Stimulated activated naive B cell treated with anti-CD40 and anti-IgM and Interleukin-4, amounts not matched to agents 10 μg/mL and 1 μg/mL and 100 μg/mL, for 72 hours (primary cell): Measurements from ENCODE around the gene SLC8A1.

Source experiments
- ATAC-seq, 2 donors: fragments of 150-1000 bp; cut with Tn5 transposase; replicated peaks; 2 replicates each; pipeline ENCODE4 v1.10.0; 2021; ENCODE audit warnings: moderate library complexity in 1 of 2
- DNase-seq: peaks from one replicate; pipeline ENCODE4 v3.0.0; 2021
- H3K27ac Mint-ChIP-seq: one replicate; pipeline ENCODE4 v1.8.0; 2022; ENCODE audit warnings: mild to moderate bottlenecking, mixed read lengths
- H3K27me3 Mint-ChIP-seq, 2 donors: one replicate each; pipeline ENCODE4 v1.8.0; 2022; ENCODE audit warnings: mixed read lengths in 2 of 2
- H3K36me3 Mint-ChIP-seq, 2 donors: one replicate each; pipeline ENCODE4 v1.8.0; 2022; ENCODE audit warnings: mixed read lengths in 2 of 2, mild to moderate bottlenecking in 1 of 2
- H3K4me1 Mint-ChIP-seq, 2 donors: one replicate each; pipeline ENCODE4 v1.8.0; 2022; ENCODE audit warnings: mixed read lengths in 2 of 2, mild to moderate bottlenecking in 1 of 2
- H3K4me3 Mint-ChIP-seq, 2 donors: one replicate each; pipeline ENCODE4 v1.8.0; 2022; ENCODE audit warnings: mild to moderate bottlenecking in 2 of 2, mixed read lengths in 2 of 2, moderate library complexity in 1 of 2
- H3K9me3 Mint-ChIP-seq, 2 donors: one replicate each; pipeline ENCODE4 v1.8.0; 2022; ENCODE audit warnings: mixed read lengths in 2 of 2, mild to moderate bottlenecking in 1 of 2

The SLC8A1 gene

GRCh38 chr2:40372283-40372985 is 79.5 kb downstream of the SLC8A1 start:
- ATAC-seq (no peak), DNase-seq (no peak)
- H3K27ac Mint-ChIP-seq = no peak overlapping the region
- no peaks in the 10 kb centered on the region for H3K36me3 Mint-ChIP-seq
- no peaks in the 10 kb centered on the region for H3K9me3 Mint-ChIP-seq
- no peaks in the 10 kb centered on the region for H3K4me1 Mint-ChIP-seq
- H3K27me3 Mint-ChIP-seq = no peaks in the 10 kb centered on the region
- no peak overlapping the region for H3K4me3 Mint-ChIP-seq

- no peaks in the 10 kb centered on the region for H3K9me3 Mint-ChIP-seq
- no peaks in the 10 kb centered on the region for H3K4me1 Mint-ChIP-seq
- no peaks in the 10 kb centered on the region for H3K36me3 Mint-ChIP-seq
- H3K27ac Mint-ChIP-seq = no peak overlapping the region
- no peak overlapping the region for H3K4me3 Mint-ChIP-seq
- H3K27me3 Mint-ChIP-seq = no peaks in the 10 kb centered on the region
- DNase-seq (no peak), ATAC-seq (no peak)
These were observed 80.2 kb downstream of the SLC8A1 start for GRCh38 chr2:40371525-40372282.

DNA sequence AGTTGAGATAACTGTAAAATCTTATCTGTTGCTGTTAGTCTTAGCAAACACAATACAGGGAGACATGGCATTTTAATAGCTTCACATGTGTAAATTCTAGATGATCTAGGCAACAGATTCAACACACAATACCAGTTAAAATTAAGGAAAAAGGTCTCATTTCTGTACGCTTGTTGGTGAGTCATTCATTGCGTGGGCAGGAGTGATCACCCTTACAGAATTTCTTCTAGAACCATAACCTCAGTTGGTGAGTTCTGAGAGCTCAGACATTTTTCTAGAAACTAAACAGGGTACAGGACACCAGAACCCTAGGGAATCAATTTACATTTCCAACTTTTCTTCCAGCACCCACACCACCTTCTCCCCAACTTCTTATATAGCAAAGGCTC is 81.9 kb downstream of the SLC8A1 start:
- Mint-ChIP-seq H3K4me1 (no peaks in the 10 kb centered on the region), H3K9me3 (no peaks in the 10 kb centered on the region), H3K4me3 (no peak overlapping the region), H3K27ac (no peak overlapping the region), H3K36me3 (no peaks in the 10 kb centered on the region), H3K27me3 (no peaks in the 10 kb centered on the region)
- no peak for DNase-seq
- no peak for ATAC-seq

- no peak overlapping the region for H3K4me3 Mint-ChIP-seq
- H3K4me1 Mint-ChIP-seq = peaks cover 3 to 5% of the 10 kb centered on the region in 2 donors
- no peaks in the 10 kb centered on the region for H3K36me3 Mint-ChIP-seq
- no peak for ATAC-seq
- no peaks in the 10 kb centered on the region for H3K27me3 Mint-ChIP-seq
- no peak overlapping the region for H3K27ac Mint-ChIP-seq
- H3K9me3 Mint-ChIP-seq = no peaks in the 10 kb centered on the region
- DNase-seq = no peak
These were observed 82.5 kb downstream of the SLC8A1 start for GRCh38 chr2:40369267-40370006.

- ATAC-seq (no peak), DNase-seq (no peak)
- Mint-ChIP-seq H3K27ac (no peak overlapping the region), H3K4me1 (peaks cover 10 to 20% of the 10 kb centered on the region in 2 donors), H3K4me3 (no peak overlapping the region), H3K36me3 (no peaks in the 10 kb centered on the region), H3K9me3 (no peaks in the 10 kb centered on the region), H3K27me3 (no peaks in the 10 kb centered on the region)
These were observed 84.2 kb downstream of the SLC8A1 start for GRCh38 chr2:40367652-40368051.

- no peak overlapping the region for H3K27ac Mint-ChIP-seq
- no peak for DNase-seq
- H3K9me3 Mint-ChIP-seq = no peaks in the 10 kb centered on the region
- no peaks in the 10 kb centered on the region for H3K27me3 Mint-ChIP-seq
- H3K4me1 Mint-ChIP-seq = peaks cover 10 to 21% of the 10 kb centered on the region in 2 donors
- H3K4me3 Mint-ChIP-seq = no peak overlapping the region
- no peaks in the 10 kb centered on the region for H3K36me3 Mint-ChIP-seq
- ATAC-seq = no peak
These were observed 84.9 kb downstream of the SLC8A1 start for GRCh38 chr2:40367032-40367431.

DNA sequence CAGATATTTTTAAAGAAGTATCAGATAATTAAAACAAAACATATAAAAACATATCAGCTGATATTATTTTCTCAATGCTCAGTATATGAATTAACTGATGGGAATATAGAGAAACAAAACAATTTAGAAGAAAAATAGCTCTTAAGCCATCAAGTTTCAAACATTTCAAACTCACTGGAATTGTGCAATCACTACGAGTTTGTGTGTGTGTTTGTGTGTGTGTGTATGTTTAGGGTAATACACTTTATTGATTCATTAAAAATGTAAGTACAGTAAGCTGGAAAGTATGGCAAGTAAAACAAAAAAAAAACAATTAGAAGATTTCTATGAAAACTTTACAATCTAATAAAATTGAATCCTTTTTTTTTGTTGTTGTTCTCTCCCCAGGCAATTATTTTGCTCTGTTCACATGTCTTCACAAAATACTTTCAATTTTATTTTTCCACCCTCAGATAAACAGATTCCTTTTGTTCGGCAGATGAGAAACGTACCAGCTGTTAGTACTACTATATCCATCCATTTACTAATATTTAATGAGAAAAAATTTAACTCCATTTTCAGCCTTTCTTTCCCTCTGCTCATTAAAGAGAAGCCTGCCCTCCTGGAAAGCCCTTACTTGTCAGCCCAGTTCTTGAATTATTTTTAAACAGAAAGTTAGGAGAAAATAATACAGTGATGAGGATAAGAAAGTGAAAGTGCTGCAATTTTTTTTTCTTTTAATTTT is 87.6 kb downstream of the SLC8A1 start:
- H3K4me1 Mint-ChIP-seq = peaks cover 11 to 26% of the 10 kb centered on the region in 2 donors
- no peaks in the 10 kb centered on the region for H3K27me3 Mint-ChIP-seq
- DNase-seq = no peak
- H3K36me3 Mint-ChIP-seq = no peaks in the 10 kb centered on the region
- peak overlapping the region; percentile 20 for H3K27ac Mint-ChIP-seq
- H3K9me3 Mint-ChIP-seq = no peaks in the 10 kb centered on the region
- no peak for ATAC-seq
- peak overlapping the region; percentile 3 to 73 for H3K4me3 Mint-ChIP-seq

GRCh38 chr2:40363631-40364030 is 88.3 kb downstream of the SLC8A1 start:
- Mint-ChIP-seq H3K4me1 (peaks cover 11 to 26% of the 10 kb centered on the region in 2 donors), H3K27me3 (no peaks in the 10 kb centered on the region), H3K4me3 (peak overlapping the region; percentile 27 to 64), H3K9me3 (no peaks in the 10 kb centered on the region), H3K27ac (no peak overlapping the region), H3K36me3 (no peaks in the 10 kb centered on the region)
- ATAC-seq (peak; percentile 69 to 71), DNase-seq (no peak)

DNA sequence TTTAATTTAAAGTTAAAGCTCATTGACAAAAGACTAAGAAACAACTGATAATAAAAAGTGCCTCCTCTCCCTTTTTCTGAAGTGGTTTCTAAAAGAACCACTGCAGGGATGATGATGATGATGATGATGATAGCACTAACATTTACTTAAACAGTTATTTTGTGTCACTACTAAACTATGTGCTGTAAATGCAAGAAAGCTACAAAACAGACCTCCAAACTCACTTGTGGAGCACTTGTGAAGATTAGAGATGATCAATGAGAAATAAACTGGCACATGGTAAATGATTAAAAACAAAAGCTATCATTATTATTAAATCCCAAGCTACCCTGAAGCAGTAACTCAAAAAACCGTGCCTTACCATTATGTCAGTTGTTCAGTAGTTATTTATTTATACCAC is 88.7 kb downstream of the SLC8A1 start:
- DNase-seq = no peak
- Mint-ChIP-seq H3K4me1 (peaks cover 11 to 26% of the 10 kb centered on the region in 2 donors), H3K27ac (no peak overlapping the region), H3K4me3 (no peak overlapping the region), H3K36me3 (no peaks in the 10 kb centered on the region), H3K27me3 (no peaks in the 10 kb centered on the region), H3K9me3 (no peaks in the 10 kb centered on the region)
- no peak for ATAC-seq

GRCh38 chr2:40361478-40361877 is 90.4 kb downstream of the SLC8A1 start:
- no peaks in the 10 kb centered on the region for H3K36me3 Mint-ChIP-seq
- no peak overlapping the region for H3K4me3 Mint-ChIP-seq
- DNase-seq (no peak), ATAC-seq (no peak)
- no peaks in the 10 kb centered on the region for H3K27me3 Mint-ChIP-seq
- no peaks in the 10 kb centered on the region for H3K9me3 Mint-ChIP-seq
- H3K27ac Mint-ChIP-seq = no peak overlapping the region
- peaks cover 11 to 26% of the 10 kb centered on the region in 2 donors for H3K4me1 Mint-ChIP-seq

- peak; percentile 64 to 76 for ATAC-seq
These were observed 91.2 kb downstream of the SLC8A1 start for GRCh38 chr2:40360652-40361051.

GRCh38 chr2:40359811-40360210 is 92.1 kb downstream of the SLC8A1 start:
- Mint-ChIP-seq H3K9me3 (no peaks in the 10 kb centered on the region), H3K4me1 (peaks cover 10 to 24% of the 10 kb centered on the region in 2 donors), H3K4me3 (no peak overlapping the region), H3K27ac (no peak overlapping the region), H3K36me3 (no peaks in the 10 kb centered on the region), H3K27me3 (no peaks in the 10 kb centered on the region)
- no peak for DNase-seq
- no peak for ATAC-seq

More at GRCh38 chr2:40360652-40361051, 91.2 kb downstream of the SLC8A1 start:
- H3K4me1 Mint-ChIP-seq = peaks cover 11 to 26% of the 10 kb centered on the region in 2 donors
- no peaks in the 10 kb centered on the region for H3K27me3 Mint-ChIP-seq
- no peak overlapping the region for H3K27ac Mint-ChIP-seq
- no peak for DNase-seq
- H3K9me3 Mint-ChIP-seq = no peaks in the 10 kb centered on the region
- no peaks in the 10 kb centered on the region for H3K36me3 Mint-ChIP-seq
- no peak overlapping the region for H3K4me3 Mint-ChIP-seq

DNA sequence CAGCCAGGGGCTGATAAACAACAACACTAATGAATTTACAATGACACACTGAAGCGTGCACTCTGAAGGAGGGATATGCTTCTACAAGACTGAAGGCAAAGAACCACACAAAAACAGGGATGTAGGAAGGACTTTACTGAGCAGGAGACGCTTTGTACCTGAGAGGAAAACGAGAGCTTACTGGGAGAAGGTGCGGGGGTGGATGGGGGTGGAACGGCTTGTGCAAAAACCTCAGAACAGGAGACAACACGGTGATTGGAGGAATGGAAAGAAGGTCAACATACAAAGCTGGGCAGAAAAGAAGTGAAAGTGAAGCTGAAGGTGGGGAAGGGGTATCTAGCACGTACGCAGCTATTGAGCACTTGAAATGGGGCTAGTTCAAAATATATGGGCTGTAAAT is 93.1 kb downstream of the SLC8A1 start:
- ATAC-seq (no peak), DNase-seq (no peak)
- H3K27ac Mint-ChIP-seq = no peak overlapping the region
- H3K27me3 Mint-ChIP-seq = no peaks in the 10 kb centered on the region
- no peaks in the 10 kb centered on the region for H3K9me3 Mint-ChIP-seq
- H3K36me3 Mint-ChIP-seq = no peaks in the 10 kb centered on the region
- peaks cover 8 to 17% of the 10 kb centered on the region in 2 donors for H3K4me1 Mint-ChIP-seq
- no peak overlapping the region for H3K4me3 Mint-ChIP-seq

- ATAC-seq (no peak), DNase-seq (no peak)
- H3K4me1 Mint-ChIP-seq = peaks cover 2 to 6% of the 10 kb centered on the region in 2 donors
- H3K27me3 Mint-ChIP-seq = no peaks in the 10 kb centered on the region
- H3K27ac Mint-ChIP-seq = no peak overlapping the region
- no peaks in the 10 kb centered on the region for H3K36me3 Mint-ChIP-seq
- H3K9me3 Mint-ChIP-seq = no peaks in the 10 kb centered on the region
- no peak overlapping the region for H3K4me3 Mint-ChIP-seq
These were observed 94.2 kb downstream of the SLC8A1 start for GRCh38 chr2:40357667-40358066.
